ENCODE data around the gene PIP4K2B.

DNA sequence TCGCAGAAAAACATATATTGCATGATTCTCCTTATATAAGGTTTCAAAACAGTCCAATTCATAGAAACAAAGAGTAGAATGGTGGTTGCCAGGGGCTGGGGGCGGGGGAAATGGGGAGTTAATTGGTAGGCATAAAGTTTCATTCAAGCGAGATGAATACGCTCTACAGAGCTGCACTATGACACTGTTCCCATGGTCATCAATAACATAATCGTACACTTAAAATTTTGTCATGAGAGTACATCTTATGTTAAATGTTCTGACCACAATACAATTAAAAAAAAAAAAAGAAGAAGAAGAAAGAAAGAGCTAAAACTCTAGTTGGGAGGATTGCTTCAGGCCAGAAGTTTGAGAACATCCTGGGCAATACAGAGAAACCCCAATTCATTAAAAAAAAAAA is 5.1 kb downstream of the PIP4K2B start:
- no peak for TF ChIP-seq EZH2 (IDR thresholded peaks at IDR 0.05; ENCODE audit: insufficient read depth, poor library complexity, severe bottlenecking)
- no peak for TF ChIP-seq EZH2phosphoT487 (IDR thresholded peaks at IDR 0.05; ENCODE audit: insufficient read depth, low read depth)

All from GM23248 (cell line).